GM19372 (cell line): Measurements from ENCODE around the gene MED1.
"Not testable (repeated sequence)": the region's sequence is repeated elsewhere in the genome, so short reads cannot be mapped to it uniquely, and the experiment has no call there.

ENCODE experiments used
- ATAC-seq: cut with Tn5 transposase; IDR thresholded peaks from one replicate; pipeline ENCODE4 v1.9.1; 2021; ENCODE audit warnings: mild to moderate bottlenecking, low read depth, moderate library complexity; ENCODE audit not compliant: unreplicated experiment

MED1 gene

DNA sequence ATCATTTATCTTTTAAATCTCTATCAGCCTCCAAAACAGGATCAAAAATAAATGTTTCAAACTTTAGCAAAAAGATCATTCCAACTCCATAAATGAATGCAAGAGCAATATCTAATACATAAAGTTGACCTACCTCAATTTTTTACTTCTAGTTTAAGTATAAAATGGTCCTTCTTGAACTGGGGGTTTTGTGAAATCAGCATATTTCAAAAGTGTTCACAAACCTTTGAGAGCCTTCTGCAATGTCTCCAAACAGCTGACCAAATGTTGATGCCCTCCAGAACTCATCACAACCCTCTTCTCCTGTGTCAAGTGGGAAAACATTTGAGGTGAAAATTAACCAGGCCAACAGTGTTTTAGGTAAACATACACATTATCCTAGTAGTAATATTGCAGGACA lies 7.7 kb downstream of the MED1 start:
- no peak for ATAC-seq

DNA sequence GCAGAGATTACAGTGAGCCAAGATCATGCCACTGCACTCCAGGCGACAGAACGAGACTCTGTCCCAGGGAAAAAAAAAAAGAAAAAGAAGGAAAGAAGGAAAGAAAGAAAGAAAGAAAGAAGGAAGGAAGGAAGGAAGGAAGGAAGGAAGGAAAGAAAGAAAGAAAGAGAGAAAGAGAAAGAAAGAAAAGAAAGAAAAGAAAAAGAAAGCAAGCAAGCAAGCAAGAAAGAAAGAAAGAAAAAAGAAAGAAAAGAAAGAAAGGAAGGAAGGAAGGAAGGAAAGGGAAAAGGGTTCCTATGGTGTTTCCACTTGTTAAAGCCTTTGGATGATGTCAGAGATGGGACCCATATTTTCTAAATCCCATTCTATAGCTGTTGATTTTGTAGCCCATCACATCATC lies 11.2 kb downstream of the MED1 start:
- not testable (repeated sequence) for ATAC-seq

DNA sequence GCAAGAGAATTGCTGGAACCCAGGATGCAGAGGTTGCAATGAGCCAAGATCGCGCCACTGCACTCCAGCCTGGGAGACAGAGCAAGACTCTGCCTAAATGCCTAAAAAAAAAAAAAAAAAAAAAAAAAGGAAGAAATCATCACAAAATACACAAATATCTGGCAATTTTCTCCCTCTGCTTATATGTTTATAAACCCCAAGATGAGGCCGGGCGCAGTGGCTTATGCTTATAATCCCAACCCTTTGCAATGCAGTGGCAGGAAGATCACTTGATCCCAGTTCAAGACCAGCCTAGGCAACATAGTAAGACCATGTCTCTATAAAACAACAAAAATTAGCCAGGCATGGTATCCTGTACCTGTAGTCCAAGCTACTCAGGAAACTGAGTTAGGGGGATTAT lies 21.5 kb downstream of the MED1 start:
- ATAC-seq = no peak

DNA sequence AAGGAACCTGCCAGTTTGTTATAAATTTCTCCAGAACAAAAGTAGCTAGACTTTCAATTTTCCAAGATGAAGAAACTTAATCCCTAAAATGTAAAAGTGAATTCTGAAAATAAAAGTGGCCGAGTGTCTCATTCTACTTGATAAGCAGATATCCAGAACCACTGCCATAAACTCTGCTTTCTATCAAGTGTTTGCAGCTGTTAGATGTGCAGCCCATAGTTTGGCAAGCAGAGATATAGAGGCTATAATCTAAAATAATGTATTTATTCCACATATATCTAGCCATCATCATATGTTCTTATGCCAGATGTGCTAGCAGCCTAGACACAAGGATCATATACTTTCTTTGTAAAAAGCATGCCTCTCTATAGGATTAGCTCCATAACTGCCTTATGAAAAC lies 34.9 kb downstream of the MED1 start:
- ATAC-seq = no peak

DNA sequence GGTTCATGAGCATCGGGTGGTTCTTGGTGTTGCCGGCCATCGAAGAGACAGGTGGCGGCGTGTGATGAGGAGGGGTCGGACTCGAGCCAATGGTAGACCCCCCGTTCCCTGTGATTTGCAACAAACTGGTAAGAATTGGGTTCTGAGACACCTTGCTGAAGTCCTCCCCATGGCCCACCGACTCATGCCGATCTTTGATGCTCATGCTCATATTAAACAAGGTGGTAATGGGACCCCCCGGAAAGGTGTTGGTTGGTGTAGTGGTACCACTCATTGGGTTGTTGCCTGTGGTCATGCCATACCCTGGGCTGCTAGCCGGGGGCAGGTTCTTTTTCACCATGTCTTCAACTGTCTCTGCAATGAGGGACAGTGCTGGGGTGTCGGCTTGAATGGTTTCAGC lies 40.8 kb downstream of the MED1 start:
- no peak for ATAC-seq

DNA sequence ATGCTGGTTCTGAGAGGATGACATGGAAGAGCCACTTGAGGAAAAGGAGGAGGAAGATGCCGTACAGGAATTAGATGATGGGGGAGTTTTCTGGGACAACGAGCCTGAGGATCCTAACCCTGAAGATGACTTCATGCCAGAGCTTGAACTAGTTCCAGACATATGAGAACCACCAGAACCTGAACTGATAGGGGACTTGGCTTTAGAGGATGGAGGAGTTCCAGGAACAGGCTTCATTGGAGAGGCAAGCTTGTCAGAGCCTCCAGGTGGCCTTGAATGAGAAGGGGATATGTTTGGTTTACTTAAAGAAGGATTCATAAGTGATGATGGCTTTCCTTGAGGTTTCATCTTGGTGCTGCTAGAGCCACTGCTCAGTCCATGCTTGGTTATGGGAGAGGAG lies 42.7 kb downstream of the MED1 start:
- no peak for ATAC-seq

DNA sequence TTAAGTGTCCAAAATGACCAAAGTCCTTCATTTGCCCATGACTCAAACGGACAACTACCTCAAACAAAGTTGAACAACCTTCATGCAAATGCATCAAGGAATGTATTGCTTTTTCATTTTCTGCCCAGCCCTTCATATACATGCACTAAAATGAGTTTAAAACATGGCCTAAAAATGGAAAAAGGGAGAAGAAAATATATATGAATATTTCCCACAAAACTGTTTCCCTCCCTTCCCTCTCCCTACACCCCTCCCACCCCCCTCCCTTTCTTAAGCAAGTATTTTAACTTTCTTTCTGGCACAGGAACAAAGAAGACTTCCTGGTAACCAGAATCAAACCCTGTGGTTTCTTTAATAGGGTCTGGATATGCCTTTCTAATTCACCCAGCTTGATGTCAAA lies 44.1 kb downstream of the MED1 start:
- ATAC-seq = no peak

DNA sequence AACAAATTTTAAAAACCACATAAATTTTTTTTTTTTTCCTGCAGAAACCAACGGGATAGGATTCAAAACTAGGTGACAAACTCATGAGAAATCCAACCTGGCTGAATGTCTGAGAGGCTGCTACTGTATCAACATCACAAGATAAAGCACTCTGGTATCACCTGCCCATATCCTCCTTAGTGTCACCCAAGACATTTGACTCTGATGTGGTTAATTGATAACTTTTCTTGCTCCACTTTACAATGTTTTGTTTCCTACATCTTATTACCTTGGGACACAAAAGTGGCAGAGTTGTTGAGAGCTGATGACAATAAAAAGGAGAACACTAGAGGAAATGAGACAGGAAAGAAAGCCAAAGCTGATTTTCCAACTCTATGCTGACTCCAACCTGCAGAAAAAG lies 45.6 kb downstream of the MED1 start:
- ATAC-seq = no peak

DNA sequence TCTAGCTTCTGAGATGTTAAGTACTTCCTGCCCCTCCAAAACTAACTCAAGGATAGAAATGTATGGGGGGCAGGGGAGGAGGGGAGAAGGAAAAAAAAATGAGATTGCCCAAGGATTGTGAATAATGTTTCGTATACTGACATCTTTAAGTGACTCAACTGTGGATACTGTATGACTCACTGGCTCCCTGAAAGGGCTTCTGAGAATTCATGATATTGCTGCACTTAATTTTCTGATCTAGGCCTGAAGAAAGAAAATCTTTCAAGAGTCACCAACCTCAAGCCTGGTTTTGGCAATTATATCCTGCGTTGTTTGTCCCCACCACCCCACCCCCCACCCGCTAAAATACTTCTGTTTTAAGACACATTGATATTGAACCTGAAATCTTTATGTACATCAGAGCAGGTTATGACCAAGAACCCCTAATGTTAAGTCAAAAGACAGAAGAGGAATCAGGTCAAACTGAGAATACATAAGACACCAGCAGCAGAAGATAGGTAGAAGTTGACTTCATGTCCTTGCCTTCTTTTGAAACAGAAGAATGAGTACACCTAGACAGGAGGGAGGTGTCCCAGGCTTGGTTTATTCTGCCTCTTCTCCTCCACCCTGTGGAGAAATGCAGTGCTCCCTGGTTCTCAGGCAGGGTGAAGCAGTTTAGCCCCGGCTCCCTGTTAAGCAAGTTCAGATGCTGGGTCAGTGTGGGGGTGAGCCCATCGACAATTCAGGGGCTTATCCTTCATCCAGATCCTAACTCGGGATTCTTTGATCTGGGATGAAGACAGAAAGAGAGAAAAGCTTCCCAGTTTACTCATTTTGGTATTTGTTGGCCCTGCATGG lies 46.3 kb downstream of the MED1 start:
- no peak for ATAC-seq

DNA sequence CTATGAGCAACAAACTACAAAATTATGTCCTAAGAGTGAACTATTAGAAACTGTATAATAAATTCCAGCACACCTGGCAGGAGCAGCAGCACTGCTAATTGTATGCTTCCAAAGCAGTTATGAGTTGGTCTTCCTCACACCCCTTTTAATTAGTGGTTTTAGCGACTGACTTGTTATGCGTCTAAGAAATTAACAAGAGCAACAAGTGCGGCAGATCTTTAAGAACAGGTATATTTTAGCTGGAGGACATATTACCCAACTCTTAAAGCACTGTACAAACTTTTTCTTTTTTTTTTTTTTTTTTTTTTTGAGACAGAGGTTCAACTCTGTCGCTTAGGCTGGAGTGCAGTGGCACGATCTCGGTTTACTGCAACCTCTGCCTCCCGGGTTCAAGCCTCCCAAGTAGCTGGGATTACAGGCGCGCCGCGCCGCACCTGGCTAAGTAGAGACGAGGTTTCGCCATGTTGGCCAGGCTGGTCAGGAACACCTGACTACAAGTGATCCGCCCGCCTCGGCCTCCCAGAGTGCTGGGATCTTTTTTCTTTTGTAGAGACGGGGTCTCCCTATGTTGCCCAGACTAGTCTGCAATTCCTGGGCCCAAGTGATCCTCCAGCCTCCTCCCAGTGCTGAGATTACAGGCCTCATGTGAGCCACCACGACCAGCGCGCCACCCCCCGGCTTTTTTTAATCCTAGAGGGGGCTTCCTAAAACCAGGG lies 48.0 kb downstream of the MED1 start:
- no peak for ATAC-seq

DNA sequence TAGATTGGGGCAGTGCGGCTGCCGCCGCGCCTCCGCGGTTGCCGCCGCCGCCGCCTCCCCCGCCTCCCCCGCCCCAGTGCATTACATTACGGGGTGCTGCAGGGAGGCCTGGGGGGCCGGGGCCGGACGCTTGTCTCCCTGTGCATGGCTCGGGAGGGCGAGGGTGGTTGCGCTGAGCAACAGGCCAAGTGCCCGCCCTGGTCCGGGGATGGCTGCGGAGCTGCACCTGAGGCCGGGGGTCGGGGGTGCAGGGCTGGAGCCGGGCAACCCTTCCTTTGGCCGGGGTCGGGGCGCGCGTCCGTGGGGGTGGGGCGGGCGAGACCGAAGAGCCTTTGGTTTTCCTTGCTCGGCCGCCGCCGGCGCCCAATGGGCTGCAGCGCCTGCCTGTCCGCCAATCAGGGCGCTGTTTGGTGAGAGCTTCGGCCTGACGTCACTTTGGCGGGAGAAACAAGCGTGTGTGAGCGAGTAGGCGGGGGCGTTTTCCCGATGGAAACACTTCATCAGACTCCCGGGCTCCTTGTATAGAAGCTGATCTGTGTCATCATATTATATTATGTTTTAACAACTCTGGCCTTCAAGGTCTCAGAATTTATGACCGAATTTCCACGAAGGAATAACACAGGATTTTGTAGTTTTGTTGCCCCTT lies 48.7 kb downstream of the MED1 start:
- peak; percentile 51 for ATAC-seq

DNA sequence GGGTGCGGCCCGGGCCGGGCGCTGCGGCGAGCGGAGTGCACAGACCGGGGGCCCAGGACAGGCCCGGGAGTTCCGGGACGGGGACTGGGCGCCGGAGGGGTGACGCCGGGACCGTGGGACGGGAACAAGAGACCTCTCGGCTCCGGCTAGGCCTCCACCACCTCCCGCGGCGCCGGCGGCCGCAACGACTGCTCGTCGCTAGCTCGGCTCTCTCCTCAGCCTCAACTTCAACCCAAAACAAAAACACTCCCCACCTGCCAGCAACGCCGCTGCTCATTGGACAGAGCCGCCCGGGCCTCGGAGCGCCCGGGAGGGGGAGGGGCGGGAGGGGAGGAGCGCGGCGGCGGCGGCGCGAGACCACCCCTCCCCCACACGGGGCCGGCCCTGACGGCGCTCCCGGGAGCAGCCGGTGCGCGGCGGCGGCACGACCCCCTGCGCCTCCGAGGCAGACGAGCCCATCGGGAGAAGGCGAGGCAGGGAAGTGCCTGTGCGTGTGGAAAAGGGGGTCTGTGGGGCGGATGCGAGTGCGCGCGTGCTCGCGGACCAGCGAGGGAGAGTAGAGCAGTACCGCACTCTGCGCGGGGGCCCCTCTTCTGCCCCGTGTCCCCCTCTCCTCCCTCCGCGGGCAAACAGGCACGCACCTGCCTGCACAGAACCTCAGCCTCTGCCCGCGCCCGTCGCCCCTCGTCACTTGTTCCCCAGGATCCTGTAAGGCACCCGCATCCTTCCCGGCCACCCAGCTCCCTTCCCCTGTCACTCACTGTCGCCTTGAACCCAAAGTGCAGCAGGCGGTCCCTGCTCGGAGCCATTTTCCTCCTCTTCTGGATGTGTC lies 49.4 kb downstream of the MED1 start, which contains the start of gene FBXL20:
Gene FBXL20 (minus strand): TSS at position 215 of the 832 bp plus-strand sequence. CDS start 224 bp downstream, outside the sequence.
- ATAC-seq = peak; percentile 76

DNA sequence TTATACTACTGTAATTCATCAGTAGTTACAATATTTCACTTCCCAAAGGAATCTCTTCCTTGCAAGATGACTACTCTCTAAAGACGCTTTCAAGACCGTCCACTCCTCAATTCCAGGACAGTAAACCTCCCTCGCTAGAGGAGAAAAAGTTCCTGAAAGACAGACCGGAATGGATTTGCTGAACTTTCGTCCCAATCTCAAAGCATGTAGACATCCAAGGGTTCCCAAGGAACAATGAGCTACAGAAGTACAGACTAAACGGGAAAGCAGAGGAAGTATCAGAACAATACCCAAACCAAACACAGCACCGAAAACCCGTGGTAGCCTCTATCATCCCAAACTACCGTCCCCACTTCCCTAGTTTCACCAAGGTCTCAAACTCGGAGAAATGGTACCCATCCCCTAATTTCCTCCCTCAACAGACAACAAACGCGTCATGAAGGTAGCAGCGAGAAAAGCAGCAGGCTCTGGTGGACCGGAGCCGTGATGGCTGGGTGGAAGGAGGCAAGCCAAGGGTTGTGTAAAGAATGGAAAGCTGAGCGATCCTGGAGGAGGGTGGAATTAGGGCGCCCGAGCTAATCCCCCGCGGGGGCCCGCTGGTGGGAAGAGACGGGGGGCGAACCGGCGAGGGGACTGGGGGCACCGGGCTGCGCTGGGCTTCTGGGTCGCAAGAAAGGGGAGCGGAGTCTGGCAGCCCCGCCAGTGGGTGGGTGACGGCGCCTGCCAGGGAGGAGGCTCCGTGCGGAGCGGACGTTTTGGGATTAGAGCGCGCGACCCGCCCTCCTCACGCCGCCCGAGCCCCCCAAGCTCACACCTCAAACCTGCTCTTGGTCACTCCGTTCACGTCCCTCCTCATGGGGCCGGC lies 50.3 kb downstream of the MED1 start:
- peak; percentile 6 for ATAC-seq

DNA sequence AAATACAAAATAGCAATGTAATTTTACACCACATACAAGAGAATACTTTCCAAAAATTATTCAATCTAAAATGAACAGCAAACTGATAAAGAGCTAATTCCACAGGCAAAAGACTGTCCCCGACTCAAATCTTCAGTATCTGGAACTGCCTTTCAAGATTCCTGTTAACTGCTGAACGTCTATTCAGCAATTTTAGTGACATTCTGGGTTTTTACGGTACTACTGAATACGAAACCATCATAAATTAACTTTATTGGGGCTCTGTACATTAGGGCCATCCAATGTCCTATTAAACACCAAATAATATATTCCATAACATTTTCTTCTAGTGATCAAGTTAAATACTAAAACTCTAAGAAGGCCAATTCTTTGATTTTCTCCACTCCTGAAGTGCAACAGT lies 51.3 kb downstream of the MED1 start:
- ATAC-seq = no peak

DNA sequence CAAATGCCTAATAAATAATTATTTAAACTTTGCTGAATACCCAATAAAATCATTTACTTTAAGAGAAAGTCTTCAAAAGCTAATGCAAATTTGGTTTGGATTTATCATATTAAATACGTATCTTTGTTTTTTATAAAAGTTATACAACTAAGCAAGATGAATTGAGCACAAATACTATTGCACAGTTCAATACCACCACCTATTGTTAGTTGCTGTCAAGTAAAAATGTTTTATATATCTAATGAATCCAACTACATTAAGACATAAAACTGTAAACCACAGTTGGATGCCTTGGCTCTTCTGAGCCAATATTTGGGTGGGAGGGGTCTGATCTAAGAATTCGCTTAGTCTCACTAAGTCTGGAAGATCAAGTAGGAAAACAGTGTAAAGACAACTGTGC lies 57.3 kb downstream of the MED1 start:
- no peak for ATAC-seq

DNA sequence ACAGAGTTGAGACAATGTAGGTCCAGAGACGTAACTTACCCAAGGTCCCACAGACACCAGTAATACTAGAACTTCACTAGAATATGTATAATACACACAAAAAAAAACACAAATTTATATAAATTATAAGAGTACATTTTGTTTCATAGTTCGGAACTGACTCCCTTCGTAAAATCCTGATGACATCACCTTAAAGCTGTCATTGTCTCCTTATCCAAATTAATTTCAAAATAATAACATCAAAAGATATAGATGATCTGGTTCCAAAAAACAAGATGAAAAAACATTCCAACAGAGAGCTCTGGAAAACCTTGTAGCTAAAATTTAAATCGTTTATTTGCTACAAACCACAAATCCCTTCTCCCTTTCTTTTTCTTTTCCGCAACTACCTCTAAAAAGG lies 59.6 kb downstream of the MED1 start:
- no peak for ATAC-seq

DNA sequence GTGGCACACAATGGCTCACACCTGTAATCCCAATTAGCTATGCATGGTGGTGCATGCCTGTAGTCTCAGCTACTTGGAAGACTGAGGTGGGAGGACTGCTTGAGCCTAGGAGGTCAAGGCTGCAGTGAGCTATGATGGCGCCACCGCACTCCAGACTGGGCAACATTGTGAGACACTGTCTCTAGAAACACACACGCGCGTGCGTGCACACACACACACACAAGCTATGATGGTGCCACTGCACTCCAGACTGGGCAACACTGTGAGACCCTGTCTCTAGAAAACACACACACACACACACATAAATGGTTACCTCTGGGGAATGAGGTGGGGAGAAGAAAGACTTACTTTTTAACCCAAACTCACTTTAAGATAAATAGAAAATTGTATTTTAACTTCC lies 66.0 kb downstream of the MED1 start:
- no peak for ATAC-seq

DNA sequence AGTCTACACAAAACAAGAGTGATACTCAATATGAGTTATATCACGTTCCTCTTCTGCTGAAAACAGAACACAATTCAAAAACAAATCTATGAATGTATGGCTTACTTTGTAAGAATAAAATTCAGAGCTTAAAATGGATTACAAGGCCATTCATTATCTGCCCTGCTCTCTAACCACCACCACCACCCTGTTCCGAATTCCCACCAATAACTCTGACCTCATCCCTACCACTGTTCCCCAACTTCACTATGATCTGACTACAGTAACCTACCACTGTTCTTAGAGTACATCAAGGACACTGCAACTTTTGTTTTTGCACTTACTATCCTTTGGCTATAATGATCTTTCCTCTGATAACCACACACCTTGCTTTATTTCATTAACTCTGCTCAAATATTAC lies 70.9 kb downstream of the MED1 start:
- no peak for ATAC-seq

DNA sequence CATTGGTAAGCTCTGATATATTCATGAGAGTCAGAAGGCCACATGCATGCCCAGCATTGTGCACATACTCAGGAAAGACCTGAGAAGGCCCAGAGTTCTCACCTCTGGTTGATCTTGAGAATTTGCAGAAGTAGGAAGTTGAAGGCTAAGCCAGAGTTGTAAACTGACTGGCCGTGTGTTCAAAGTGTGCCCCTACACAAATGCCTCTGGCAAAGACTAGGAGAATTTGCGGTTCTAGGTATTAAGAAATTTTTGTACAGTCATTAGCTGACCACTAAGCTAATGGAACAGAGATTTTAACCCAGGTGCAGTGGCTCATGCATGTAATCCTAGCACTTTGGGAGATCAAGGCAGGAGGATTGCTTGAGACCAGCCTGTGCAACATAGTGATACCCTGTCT lies 74.6 kb downstream of the MED1 start:
- no peak for ATAC-seq

DNA sequence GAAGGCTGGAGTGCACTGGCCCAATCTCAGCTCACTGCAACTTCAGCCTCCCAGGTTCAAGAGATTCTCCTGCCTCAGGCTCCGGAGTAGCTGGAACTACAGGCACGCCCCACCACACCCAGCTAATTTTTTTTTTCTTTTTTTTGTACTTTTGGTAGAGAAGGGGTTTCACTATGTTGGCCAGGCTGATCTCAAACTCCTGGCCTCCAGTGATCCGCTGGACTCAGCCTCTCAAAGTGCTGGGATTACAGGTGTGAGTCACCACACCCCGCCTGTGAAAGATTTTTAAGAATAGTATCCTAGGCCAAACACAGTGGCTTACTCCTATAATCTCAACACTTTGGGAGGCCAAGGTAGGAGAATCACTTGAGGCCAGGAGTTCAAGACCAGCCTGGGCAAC lies 83.3 kb downstream of the MED1 start:
- not testable (repeated sequence) for ATAC-seq
